Heart left ventricle (tissue), 16 donors: Measurements from ENCODE around the gene SPNS2. TPM values are rescaled to one million over a fixed set of nuclear protein-coding genes. Genes with fewer than 3 reads are reported as not detected.

ENCODE experiments used
- ATAC-seq, 4 donors: fragments of 200-7000 bp; cut with Tn5 transposase; one replicate each; pipeline ENCODE4 v1.9.1; 2020 to 2022; ENCODE audit warnings: moderate library complexity in 4 of 4, mild to moderate bottlenecking in 3 of 4, moderate number of reproducible peaks in 1 of 4
- DNase-seq, 5 donors: peaks; one replicate each; pipeline ENCODE4 v3.0.0-alpha.2; 2020
- H3K27ac ChIP-seq, 12 donors: fragments of 200-600 bp; sonication (generic) in 4 of 12; one replicate each; pipeline versions ENCODE4 v1.5.0 to v1.8.0; 2016 to 2022; ENCODE audit warnings: mild to moderate bottlenecking in 2 of 12
- H3K27me3 ChIP-seq, 9 donors: fragments of 200-600 bp; sonication (generic) in 2 of 9; one replicate each; pipeline versions ENCODE4 v1.5.1 to v1.8.0; 2016 to 2022; ENCODE audit warnings: mild to moderate bottlenecking in 3 of 9
- H3K36me3 ChIP-seq, 9 donors: fragments of 200-600 bp; sonication (generic) in 2 of 9; one replicate each; pipeline versions ENCODE4 v1.5.0 to v1.8.0; 2018 to 2022; ENCODE audit warnings: mild to moderate bottlenecking in 2 of 9
- H3K4me1 ChIP-seq, 12 donors: fragments of 200-600 bp; sonication (generic) in 4 of 12; one replicate each; pipeline versions ENCODE4 v1.5.0 to v1.8.0; 2016 to 2022; ENCODE audit warnings: mild to moderate bottlenecking in 3 of 12
- H3K4me3 ChIP-seq, 12 donors: fragments of 200-600 bp; sonication (generic) in 4 of 12; one replicate each; pipeline versions ENCODE4 v1.5.0 to v1.8.0; 2017 to 2022; ENCODE audit warnings: mild to moderate bottlenecking in 9 of 12, moderate library complexity in 4 of 12
- H3K9me3 ChIP-seq, 12 donors: fragments of 200-600 bp; sonication (generic) in 4 of 12; one replicate each; pipeline versions ENCODE4 v1.5.0 to v1.8.0; 2016 to 2022; ENCODE audit warnings: mild to moderate bottlenecking in 1 of 12
- CTCF ChIP-seq, 12 donors: fragments of 200-600 bp; sonication (generic) in 4 of 12; IDR thresholded peaks; one replicate each; pipeline versions ENCODE4 v1.5.0 to v1.8.0; 2018 to 2022; ENCODE audit warnings: antibody characterized with exemption in 12 of 12, mild to moderate bottlenecking in 5 of 12
- POLR2A ChIP-seq, 2 donors: fragments of 450-650 bp; IDR thresholded peaks; one replicate each; pipeline ENCODE4 v1.6.1; 2017; ENCODE audit warnings: antibody characterized with exemption in 2 of 2, mild to moderate bottlenecking in 2 of 2, moderate library complexity in 2 of 2
- WGBS, 4 donors: extraction: QIAGEN DNeasy Blood & Tissue Kit in 2 of 4; methylation state at CpG; one replicate each; pipeline versions ENCODE4 v1.1.5 to v1.1.7; 2013 to 2018; 5-methylcytosine and 5-hydroxymethylcytosine counted together
- intact Hi-C, 10 donors: fragments of 100-400 bp; cut with DNase I; formaldehyde crosslinking; loops; one replicate each; pipeline versions ENCODE4 v1.11.1 to v1.14.2; 2022
- polyA plus RNA-seq, 2 donors: library from polyadenylated mRNA; stranded (reverse); fragments of 200-250 nt; gene quantifications; one replicate each; pipeline ENCODE4 v1.2.3, GENCODE V29; 2013
- total RNA-seq, 9 donors: library from RNA; depleted of rRNA in 2 of 9; stranded (reverse); fragments of >200 nt in 2 of 9; fragmentation: NEBNext Ultra II Directional in 3 of 9; extraction: Animal tissue kit (Norgen Biotek cat#: 25700) in 3 of 9; gene quantifications; one replicate each; pipeline versions ENCODE4 v1.1.0 to v1.2.4, GENCODE V29; 2016 to 2023
- donor health status: ischemic (EF 13 %, LVEDD 7.1; RV severe dilation, severe dysfunction).
- donor health status: healthy with polysubstance abuse.
- donor health status: DM: no; HTN: yes; CAD: no.
- donor health status: DM: no; HTN: no; CAD: no.
- donor health status: ischemic (EF 25% LVEDD 6.9; RV normal size, moderate dysfunction).
- donor health status: ischemic (EF 25% LVEDD 5.7; RV mildly dilated, moderate dysfunction).
- donor health status: healthy.
- donor health status: DM: yes; HTN: yes; CAD: no.
- donor health status: ischemic (EF 35%, LVEDD 5.7; RV mildly dilated, moderate dysfunction).
- donor health status: nonischemic (EF 11% LVEDD 7.7; RV severe dilation, severe dysfunction).
- donor health status: DM: yes; HTN: yes; CAD: no.
- donor health status: PGD.
- donor health status: ischemic (EF 29% LVEDD 5.4; RV normal size, mild dysfunction).
- donor health status: nonischemic (EF 23%, LVEDD 6.1; RV moderate dilation, normal function).

The SPNS2 gene
- total and polyA plus RNA-seq, 11 donors = 6.4 to 22.0 (median 13.3) TPM

GRCh38 chr17:4531988-4532736, 33.5 kb downstream of the SPNS2 start:
- no peak for ATAC-seq
- H3K9me3 ChIP-seq = no peaks in the 10 kb centered on the region

GRCh38 chr17:4532860-4533522, 34.3 kb downstream of the SPNS2 start:
- Histone ChIP-seq H3K4me1 (peaks cover 31 to 89% (median 63%) of the 10 kb centered on the region in 12 donors), H3K4me3 (no peak overlapping the region), H3K27ac (peak overlapping the region in 11 of 12 donors; percentile 16 to 90 (median 55)), H3K36me3 (peaks cover 0 to 5% (median 0%) of the 10 kb centered on the region in 9 donors), H3K27me3 (no peaks in the 10 kb centered on the region), H3K9me3 (no peaks in the 10 kb centered on the region)
- WGBS, 4 donors = 89 to 92% (median 92%) methylated on average over 22 to 33 of the region's 33 CpGs
- ATAC-seq (no peak), DNase-seq (no peak)
- no peak for TF ChIP-seq POLR2A (IDR thresholded peaks at IDR 0.05)
- no peak for TF ChIP-seq CTCF (IDR thresholded peaks at IDR 0.05)
- intact Hi-C loops = no loop called here

More at GRCh38 chr17:4531988-4532736, 33.5 kb downstream of the SPNS2 start:
- intact Hi-C loops = no loop called here
- H3K27me3 ChIP-seq = no peaks in the 10 kb centered on the region
- H3K36me3 ChIP-seq = no peaks in the 10 kb centered on the region
- 82 to 88% (median 86%) methylated on average over 14 to 17 of the region's 17 CpGs for WGBS, 4 donors
- peak overlapping the region; percentile 46 to 90 (median 73) for H3K27ac ChIP-seq
- H3K4me1 ChIP-seq = peaks cover 27 to 85% (median 56%) of the 10 kb centered on the region in 12 donors
- no peak overlapping the region for H3K4me3 ChIP-seq
- TF ChIP-seq POLR2A (IDR thresholded peaks at IDR 0.05) (no peak), CTCF (IDR thresholded peaks at IDR 0.05) (no peak)
- DNase-seq = no peak

- ATAC-seq (peak in 3 of 4 donors; percentile 1 to 17 (median 13)), DNase-seq (peak in 2 of 5 donors; percentile 50 to 68)
- H3K27me3 ChIP-seq = no peaks in the 10 kb centered on the region
- peaks cover 0 to 10% (median 2%) of the 10 kb centered on the region in 9 donors for H3K36me3 ChIP-seq
- intact Hi-C loops = no loop called here
- peak overlapping the region; percentile 16 to 90 (median 58) for H3K27ac ChIP-seq
- WGBS, 4 donors = 63 to 66% (median 65%) methylated on average over 16 to 23 of the region's 23 CpGs
- no peaks in the 10 kb centered on the region for H3K9me3 ChIP-seq
- H3K4me3 ChIP-seq = no peak overlapping the region
- TF ChIP-seq CTCF (IDR thresholded peaks at IDR 0.05) (peak in 2 of 12 donors; percentile 17 to 25), POLR2A (IDR thresholded peaks at IDR 0.05) (no peak)
- peaks cover 31 to 96% (median 68%) of the 10 kb centered on the region in 12 donors for H3K4me1 ChIP-seq
Measured at GRCh38 chr17:4533523-4534504, 35.1 kb downstream of the SPNS2 start.
